Keratinocyte (primary cell): ENCODE measurements around the gene CC2D1A. TPM values are rescaled to one million over a fixed set of nuclear protein-coding genes. Genes with fewer than 3 reads are reported as not detected.

Experiments used
- DNase-seq: peaks from one replicate; pipeline ENCODE4 v3.0.0-alpha.2; 2011; ENCODE audit warnings: low read depth, missing footprints, low spot score
- FAIRE-seq: peaks from 2 replicates; lab custom pipeline; 2011; peaks lifted over from hg19 to GRCh38; lab: Jason Lieb, UNC
- H2AFZ ChIP-seq: 2 replicates; pipeline ENCODE4 v1.6.0; 2012; ENCODE audit warnings: low read length, control low read depth, inconsistent platforms; ENCODE audit not compliant: control insufficient read depth
- H3K27ac ChIP-seq: 2 replicates; pipeline ENCODE4 v1.5.1; 2011; ENCODE audit warnings: low read length; ENCODE audit not compliant: control insufficient read depth, insufficient read depth
- H3K27me3 ChIP-seq: 3 replicates; pipeline ENCODE4 v1.6.0; 2011; ENCODE audit warnings: low read length; ENCODE audit not compliant: control insufficient read depth, insufficient read depth; ENCODE audit errors: extremely low read depth
- H3K36me3 ChIP-seq, 2 experiments: 2 replicates in 1 of 2; 3 replicates in 1 of 2; pipeline ENCODE4 v1.5.1; 2011; ENCODE audit warnings: low read length in 2 of 2, mild to moderate bottlenecking in 1 of 2; ENCODE audit not compliant: control insufficient read depth in 2 of 2, insufficient read depth in 2 of 2; ENCODE audit errors: extremely low read depth in 1 of 2
- H3K4me1 ChIP-seq: 3 replicates; pipeline ENCODE4 v1.5.1; 2011; ENCODE audit warnings: low read length; ENCODE audit not compliant: control insufficient read depth, insufficient read depth; ENCODE audit errors: extremely low read depth
- H3K4me2 ChIP-seq: 3 replicates; pipeline ENCODE4 v1.6.0; 2011; ENCODE audit warnings: low read depth, low read length; ENCODE audit not compliant: control insufficient read depth, insufficient read depth; ENCODE audit errors: extremely low read depth
- H3K4me3 ChIP-seq, 3 experiments: fragments of 200-600 bp in 1 of 3; sonication (generic) in 1 of 3; 2 replicates in 2 of 3; 3 replicates in 1 of 3; pipeline ENCODE4 v1.5.1; 2011 to 2016; ENCODE audit warnings: low read length in 3 of 3, mild to moderate bottlenecking in 3 of 3, control low read depth in 2 of 3, inconsistent platforms in 1 of 3, low read depth in 1 of 3, mixed read lengths in 1 of 3, mixed run types in 1 of 3, moderate library complexity in 1 of 3; ENCODE audit not compliant: control insufficient read depth in 2 of 3, insufficient read depth in 2 of 3; ENCODE audit errors: extremely low read depth in 1 of 3
- H3K79me2 ChIP-seq: 2 replicates; pipeline ENCODE4 v1.6.0; 2012; ENCODE audit warnings: low read length; ENCODE audit not compliant: control insufficient read depth, insufficient read depth
- H3K9ac ChIP-seq: 3 replicates; pipeline ENCODE4 v1.6.0; 2011; ENCODE audit warnings: low read length; ENCODE audit not compliant: control insufficient read depth, insufficient read depth; ENCODE audit errors: extremely low read depth
- H3K9me1 ChIP-seq: 3 replicates; pipeline ENCODE4 v1.6.0; 2011; ENCODE audit warnings: low read length; ENCODE audit not compliant: control insufficient read depth, insufficient read depth; ENCODE audit errors: extremely low read depth
- H3K9me3 ChIP-seq: 2 replicates; pipeline ENCODE4 v1.5.1; 2012; ENCODE audit warnings: low read depth, low read length; ENCODE audit not compliant: control insufficient read depth
- H4K20me1 ChIP-seq: 3 replicates; pipeline ENCODE4 v1.6.0; 2011; ENCODE audit warnings: low read length; ENCODE audit not compliant: control insufficient read depth, insufficient read depth; ENCODE audit errors: extremely low read depth
- EZH2 ChIP-seq: IDR thresholded peaks from one replicate; pipeline ENCODE4 v1.6.1; 2012; ENCODE audit warnings: inconsistent platforms, mild to moderate bottlenecking, low read length, moderate library complexity
- dilution Hi-C: fragments of 300-500 bp; cut with MboI; formaldehyde crosslinking; loops from one replicate; pipeline ENCODE4 v1.7.0; 2020; ENCODE audit warnings: low sequenced_read_pairs; ENCODE audit not compliant: extremely low pct_ligation_motif_present
- polyA plus RNA-seq, 5 experiments: library from polyadenylated mRNA; depleted of rRNA in 3 of 5; stranded (reverse) in 3 of 5; stranded (forward) in 1 of 5; unstranded in 1 of 5; fragments of >200 nt; gene quantifications; 1 replicate in 1 of 5; 2 replicates in 3 of 5; 3 replicates in 1 of 5; pipeline versions ENCODE4 v1.2.1 to v1.2.3, GENCODE V29; 2011 to 2012; ENCODE audit warnings: missing spikeins in 2 of 5, low read depth in 1 of 5, low replicate concordance in 1 of 5
- TF ChIP-seq, protein P1 (sequence below), 3 experiments: IDR thresholded peaks in 1 of 3; conservative IDR thresholded peaks in 1 of 3; optimal IDR thresholded peaks in 1 of 3; 2 replicates in 2 of 3; 3 replicates in 1 of 3; pipeline versions ENCODE3 to v1.5.1; 2011; ENCODE audit warnings: low read length in 3 of 3, mild to moderate bottlenecking in 3 of 3, moderate library complexity in 2 of 3, control low read depth in 1 of 3, inconsistent platforms in 1 of 3; ENCODE audit not compliant: insufficient read depth in 2 of 3; ENCODE audit errors: extremely low read depth in 1 of 3

The CC2D1A gene
- polyA plus RNA-seq, 1 donor (not counting 4 experiments of a cell fraction or from before 2014, with no cell fraction given) = 11.2 TPM

- dilution Hi-C loops = no loop called here
- Histone ChIP-seq H2AFZ (no peak overlapping the region), H3K9me1 (no peaks in the 10 kb centered on the region), H3K79me2 (peaks cover 19% of the 10 kb centered on the region), H4K20me1 (no peaks in the 10 kb centered on the region), H3K9me3 (no peaks in the 10 kb centered on the region), H3K27me3 (no peaks in the 10 kb centered on the region), H3K4me2 (no peak overlapping the region), H3K4me1 (peaks cover 9% of the 10 kb centered on the region), H3K4me3 (no peak overlapping the region), H3K27ac (no peak overlapping the region), H3K36me3 (peaks cover 32 to 36% of the 10 kb centered on the region in 2 experiments), H3K9ac (no peak overlapping the region)
- DNase-seq (no peak), FAIRE-seq (no peak)
- TF ChIP-seq, protein P1, sequence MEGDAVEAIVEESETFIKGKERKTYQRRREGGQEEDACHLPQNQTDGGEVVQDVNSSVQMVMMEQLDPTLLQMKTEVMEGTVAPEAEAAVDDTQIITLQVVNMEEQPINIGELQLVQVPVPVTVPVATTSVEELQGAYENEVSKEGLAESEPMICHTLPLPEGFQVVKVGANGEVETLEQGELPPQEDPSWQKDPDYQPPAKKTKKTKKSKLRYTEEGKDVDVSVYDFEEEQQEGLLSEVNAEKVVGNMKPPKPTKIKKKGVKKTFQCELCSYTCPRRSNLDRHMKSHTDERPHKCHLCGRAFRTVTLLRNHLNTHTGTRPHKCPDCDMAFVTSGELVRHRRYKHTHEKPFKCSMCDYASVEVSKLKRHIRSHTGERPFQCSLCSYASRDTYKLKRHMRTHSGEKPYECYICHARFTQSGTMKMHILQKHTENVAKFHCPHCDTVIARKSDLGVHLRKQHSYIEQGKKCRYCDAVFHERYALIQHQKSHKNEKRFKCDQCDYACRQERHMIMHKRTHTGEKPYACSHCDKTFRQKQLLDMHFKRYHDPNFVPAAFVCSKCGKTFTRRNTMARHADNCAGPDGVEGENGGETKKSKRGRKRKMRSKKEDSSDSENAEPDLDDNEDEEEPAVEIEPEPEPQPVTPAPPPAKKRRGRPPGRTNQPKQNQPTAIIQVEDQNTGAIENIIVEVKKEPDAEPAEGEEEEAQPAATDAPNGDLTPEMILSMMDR (optimal IDR thresholded peaks at IDR 0.05 in 1 of 3, IDR thresholded peaks at IDR 0.05 in 1 of 3, conservative IDR thresholded peaks at IDR 0.05 in 1 of 3; ENCODE audit: extremely low read depth in 1 of 3, insufficient read depth in 2 of 3, low read length in 3 of 3) = no peak
- no peak for TF ChIP-seq EZH2
Measured at GRCh38 chr19:13957051-13957450, 51.0 kb downstream of the CC2D1A start.

GRCh38 chr19:13958043-13958442, 52.0 kb downstream of the CC2D1A start:
- peaks cover 16% of the 10 kb centered on the region for H3K79me2 ChIP-seq
- no peaks in the 10 kb centered on the region for H3K27me3 ChIP-seq
- H3K9me3 ChIP-seq = no peaks in the 10 kb centered on the region
- H3K9me1 ChIP-seq = no peaks in the 10 kb centered on the region
- H3K4me3 ChIP-seq = no peak overlapping the region
- dilution Hi-C loops = no loop called here
- FAIRE-seq (no peak), DNase-seq (no peak)
- no peaks in the 10 kb centered on the region for H4K20me1 ChIP-seq
- no peak overlapping the region for H2AFZ ChIP-seq
- H3K4me2 ChIP-seq = no peak overlapping the region
- peaks cover 32 to 36% of the 10 kb centered on the region in 2 experiments for H3K36me3 ChIP-seq
- no peak overlapping the region for H3K27ac ChIP-seq
- TF ChIP-seq, protein P1 (optimal IDR thresholded peaks at IDR 0.05 in 1 of 3, IDR thresholded peaks at IDR 0.05 in 1 of 3, conservative IDR thresholded peaks at IDR 0.05 in 1 of 3; ENCODE audit: extremely low read depth in 1 of 3, insufficient read depth in 2 of 3, low read length in 3 of 3) = no peak
- no peak for TF ChIP-seq EZH2
- H3K9ac ChIP-seq = no peak overlapping the region
- peaks cover 8% of the 10 kb centered on the region for H3K4me1 ChIP-seq
